Choroid plexus epithelial cell (primary cell): Measurements from ENCODE around the gene MYO5A.

Source experiments
- DNase-seq: peaks from one replicate; pipeline ENCODE4 v3.0.0-alpha.2; 2010; ENCODE audit warnings: low read depth
- H3K4me3 ChIP-seq: 2 replicates; pipeline ENCODE4 v1.5.1; 2011; ENCODE audit warnings: low read depth, mild to moderate bottlenecking, control low read depth, low read length, moderate library complexity
- CTCF ChIP-seq: conservative IDR thresholded peaks from 2 replicates; pipeline ENCODE4 v1.5.1; 2011; ENCODE audit warnings: low read depth, mild to moderate bottlenecking, control low read depth, inconsistent platforms, low read length, moderate library complexity

MYO5A gene

GRCh38 chr15:52340093-52340492 is 188.6 kb downstream of the MYO5A start:
- no peak for DNase-seq
- no peak overlapping the region for H3K4me3 ChIP-seq
- TF ChIP-seq CTCF: no peak

GRCh38 chr15:52338891-52339290 is 189.8 kb downstream of the MYO5A start:
- H3K4me3 ChIP-seq: no peak overlapping the region
- DNase-seq: no peak
- no peak for TF ChIP-seq CTCF

GRCh38 chr15:52338058-52338457 is 190.6 kb downstream of the MYO5A start:
- DNase-seq: no peak
- TF ChIP-seq CTCF: no peak

GRCh38 chr15:52337198-52337853 is 191.4 kb downstream of the MYO5A start:
- no peak for TF ChIP-seq CTCF
- peak; percentile 79 for DNase-seq

More at GRCh38 chr15:52338058-52338457, 190.6 kb downstream of the MYO5A start:
- H3K4me3 ChIP-seq: no peak overlapping the region

GRCh38 chr15:52336529-52336928 is 192.2 kb downstream of the MYO5A start:
- no peak for DNase-seq
- peak; percentile 11 for TF ChIP-seq CTCF
- H3K4me3 ChIP-seq: no peak overlapping the region

More at GRCh38 chr15:52337198-52337853, 191.4 kb downstream of the MYO5A start:
- H3K4me3 ChIP-seq: no peak overlapping the region

GRCh38 chr15:52334491-52335160 is 194.1 kb downstream of the MYO5A start:
- H3K4me3 ChIP-seq: no peak overlapping the region
- no peak for TF ChIP-seq CTCF
- peak; percentile 34 for DNase-seq
